NOMO-1 treated with dmso at 0.1 percent for 144 hours (cell line): ENCODE results near the gene POU5F1.
"Not testable (repeated sequence)": the region's sequence is repeated elsewhere in the genome, so short reads cannot be mapped to it uniquely, and the experiment has no call there.

Source experiments
- DNase-seq: peaks from one replicate; lab custom pipeline; 2025; ENCODE audit not compliant: unreplicated experiment; lab: John Stamatoyannopoulos, UW

POU5F1 gene

DNA sequence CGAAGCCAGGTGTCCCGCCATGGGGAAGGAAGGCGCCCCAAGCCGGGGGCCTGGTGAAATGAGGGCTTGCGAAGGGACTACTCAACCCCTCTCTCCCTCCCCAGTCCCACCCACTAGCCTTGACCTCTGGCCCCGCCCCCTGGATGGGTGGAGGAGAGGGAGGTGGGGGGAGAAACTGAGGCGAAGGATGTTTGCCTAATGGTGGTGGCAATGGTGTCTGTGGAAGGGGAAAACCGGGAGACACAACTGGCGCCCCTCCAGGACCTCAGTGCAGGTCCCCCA lies at the start of gene POU5F1:
TSS of gene POU5F1 (minus strand) at position 83 of the 282 bp plus-strand sequence. CDS start at position 21, 62 bp downstream.
- DNase-seq, result no peak

DNA sequence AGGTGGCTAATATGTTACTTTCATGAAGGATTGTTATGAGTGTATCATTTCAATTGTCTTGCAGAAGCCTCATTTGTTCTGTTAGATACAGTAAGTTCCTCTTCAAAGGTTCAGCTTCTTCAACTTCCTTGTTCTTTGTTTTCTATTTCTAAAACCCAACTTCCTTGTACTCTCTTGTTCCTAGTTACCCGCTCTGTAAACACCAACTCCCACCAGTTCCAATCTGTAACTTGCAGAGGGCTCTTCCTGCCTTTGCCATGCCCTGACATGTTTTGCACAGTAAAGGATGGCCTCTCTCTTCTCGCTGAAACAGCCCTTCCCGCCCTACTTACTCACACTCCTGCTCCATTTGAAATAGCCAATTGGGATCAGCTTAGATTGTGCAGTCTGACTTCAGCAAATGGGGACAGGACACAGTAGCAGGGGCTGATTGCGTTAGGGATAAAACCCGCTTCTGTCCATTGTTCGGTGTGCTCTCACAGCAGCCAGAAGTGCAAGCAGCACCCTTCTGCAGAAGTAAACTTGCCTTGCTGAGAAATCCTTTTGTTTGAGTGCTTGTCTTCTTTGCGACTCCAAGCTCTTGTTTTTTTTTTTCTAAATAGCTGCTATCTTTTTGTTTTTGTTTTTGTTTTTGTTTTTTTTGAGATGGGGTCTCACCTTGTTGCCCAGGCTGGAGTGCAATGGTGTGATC lies 45.9 kb upstream of the POU5F1 start:
- DNase-seq, result peak; percentile 45

DNA sequence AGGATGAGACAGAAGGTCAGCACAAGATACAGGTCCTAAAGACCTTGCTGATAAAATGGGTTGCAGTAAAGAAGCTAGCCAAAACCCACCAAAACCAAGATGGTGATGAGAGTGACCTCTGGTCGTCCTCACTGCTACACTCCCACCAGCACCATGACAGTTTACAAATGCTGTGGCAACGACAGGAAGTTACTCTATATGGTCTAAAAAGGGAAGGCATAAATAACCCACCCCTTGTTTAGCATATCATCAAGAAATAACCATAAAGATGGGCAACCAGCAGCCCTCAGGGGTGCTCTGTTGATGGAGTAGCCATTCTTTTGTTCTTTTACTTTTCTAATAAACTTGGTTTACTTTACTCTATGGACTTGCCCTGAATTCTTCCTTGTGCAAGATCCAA lies 44.7 kb upstream of the POU5F1 start:
- peak; percentile 20 for DNase-seq

DNA sequence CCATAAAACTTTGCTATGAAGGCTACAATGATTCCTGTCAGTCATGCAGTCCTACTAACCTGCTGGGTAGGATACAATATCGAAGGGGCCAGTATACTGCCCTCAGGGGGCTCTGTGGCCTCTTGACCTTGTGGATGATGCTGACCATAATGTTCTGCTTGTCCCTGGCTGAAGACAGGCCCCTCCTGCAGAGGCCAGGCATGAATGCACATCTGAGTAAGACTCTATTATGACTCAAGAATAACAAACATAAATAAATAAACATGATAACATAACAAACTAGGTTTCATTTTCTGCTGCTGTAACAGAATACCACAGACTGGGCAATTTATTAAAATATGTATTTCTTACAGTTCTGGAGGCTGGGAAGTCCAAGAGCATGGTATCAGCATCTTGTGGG lies 44.0 kb upstream of the POU5F1 start:
- DNase-seq, result no peak

DNA sequence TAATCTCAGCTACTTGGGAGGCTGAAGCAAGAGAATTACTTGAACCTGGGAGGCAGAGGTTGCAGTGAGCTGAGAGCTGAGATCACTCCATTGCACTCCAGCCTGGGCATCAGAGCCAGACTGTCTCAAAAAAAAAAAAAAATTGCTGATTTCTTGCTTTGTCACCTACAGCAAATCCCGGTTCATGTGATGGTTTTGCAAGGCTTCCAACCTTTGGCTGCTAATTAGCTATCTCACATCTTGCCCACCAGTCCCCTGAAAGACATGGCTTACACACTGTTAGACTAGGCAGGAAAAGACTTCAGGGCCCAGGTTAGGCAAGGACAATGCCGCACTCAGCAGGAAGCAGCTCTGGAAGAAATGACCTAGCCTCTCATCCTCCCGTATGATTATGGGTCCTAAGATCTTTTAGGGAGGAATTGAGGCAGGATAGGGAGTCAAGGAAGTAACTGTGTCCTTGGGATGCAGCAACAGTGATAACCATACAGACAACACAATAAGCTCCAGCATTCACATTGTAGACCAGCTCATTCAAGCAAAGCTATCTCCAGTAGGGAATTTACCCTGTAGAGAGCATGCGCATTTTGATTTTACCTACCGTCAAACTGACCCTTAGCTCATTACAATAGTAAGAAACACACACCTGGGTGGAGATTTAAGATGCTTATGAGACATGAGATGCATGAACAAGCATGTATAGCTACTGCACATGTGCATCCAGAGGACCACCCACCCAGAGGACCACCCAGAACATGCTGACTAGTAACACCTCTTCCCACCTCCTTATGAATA lies 40.5 kb upstream of the POU5F1 start:
- no peak for DNase-seq

- DNase-seq, result no peak
Observed at GRCh38 chr6:31210123-31210522, 39.6 kb upstream of the POU5F1 start.

DNA sequence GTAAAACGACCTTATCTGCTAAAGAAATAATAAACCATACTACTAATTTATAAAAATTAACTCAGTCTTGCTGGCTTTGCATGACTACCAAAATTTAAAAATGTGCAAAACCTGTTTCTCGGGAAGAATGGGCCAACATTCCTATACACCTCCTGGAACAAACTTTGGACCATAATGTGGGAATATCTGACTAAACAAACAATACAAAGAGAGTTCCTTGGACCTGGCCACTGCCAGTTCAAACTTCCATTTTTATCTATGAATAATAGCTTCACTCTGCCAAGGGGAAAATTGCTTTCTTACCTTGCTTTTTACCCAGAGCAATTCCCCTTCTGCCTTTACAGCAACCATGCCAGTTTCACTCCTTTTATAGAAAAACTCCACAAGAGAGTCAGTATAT lies 38.7 kb upstream of the POU5F1 start:
- DNase-seq, result no peak

- DNase-seq, result no peak
Observed at GRCh38 chr6:31208506-31208905, 38.0 kb upstream of the POU5F1 start.

- no peak for DNase-seq
Observed at GRCh38 chr6:31205638-31206037, 35.2 kb upstream of the POU5F1 start.

DNA sequence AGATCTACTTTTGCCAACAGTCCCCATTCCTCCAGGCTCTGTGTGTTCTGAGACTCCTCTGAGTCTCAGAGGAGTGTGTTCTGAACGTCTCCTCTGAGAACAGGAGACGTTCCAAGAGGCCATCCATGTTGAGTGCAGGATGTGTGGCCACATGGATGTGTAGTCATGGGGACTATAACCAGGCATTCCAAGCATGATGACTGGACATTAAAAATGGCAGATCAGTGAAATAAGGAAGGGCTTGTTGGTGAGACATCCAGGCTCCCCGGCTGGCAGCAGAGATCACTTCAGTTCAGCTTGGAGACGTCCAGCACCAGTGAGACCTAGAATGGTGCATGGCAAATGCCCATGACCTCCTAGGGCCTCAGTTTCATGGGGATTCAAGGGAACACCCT lies 34.3 kb upstream of the POU5F1 start:
- DNase-seq, result no peak

DNA sequence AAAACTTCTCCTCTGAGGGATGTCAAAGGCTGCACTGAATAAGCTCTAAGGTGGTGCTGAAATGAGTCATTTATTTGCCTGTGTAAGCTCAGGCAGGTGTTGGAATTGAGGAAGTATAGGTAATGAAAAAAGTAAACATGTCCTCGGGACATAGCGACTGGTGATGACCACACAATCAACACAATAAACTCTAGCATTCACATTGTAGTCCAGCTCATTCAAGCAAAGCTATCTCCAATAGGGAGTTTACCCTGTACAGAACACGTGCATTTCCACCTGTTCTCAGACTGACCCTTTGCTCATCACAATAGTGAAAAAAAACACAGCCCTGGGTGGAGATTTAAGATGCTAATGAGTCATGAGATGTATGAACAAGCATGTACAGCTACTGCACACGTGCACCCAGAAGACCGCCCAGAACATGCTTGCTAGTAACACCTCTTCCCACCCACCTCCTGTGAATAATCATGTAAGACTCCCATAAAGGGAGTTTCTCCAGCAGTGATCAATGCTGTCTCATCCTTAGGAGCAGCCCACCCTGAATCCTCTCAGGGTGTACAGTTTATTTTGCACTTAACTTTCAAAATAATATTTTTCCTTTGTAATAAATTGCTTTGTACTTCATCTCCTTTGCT lies 33.0 kb upstream of the POU5F1 start:
- peak; percentile 54 for DNase-seq

DNA sequence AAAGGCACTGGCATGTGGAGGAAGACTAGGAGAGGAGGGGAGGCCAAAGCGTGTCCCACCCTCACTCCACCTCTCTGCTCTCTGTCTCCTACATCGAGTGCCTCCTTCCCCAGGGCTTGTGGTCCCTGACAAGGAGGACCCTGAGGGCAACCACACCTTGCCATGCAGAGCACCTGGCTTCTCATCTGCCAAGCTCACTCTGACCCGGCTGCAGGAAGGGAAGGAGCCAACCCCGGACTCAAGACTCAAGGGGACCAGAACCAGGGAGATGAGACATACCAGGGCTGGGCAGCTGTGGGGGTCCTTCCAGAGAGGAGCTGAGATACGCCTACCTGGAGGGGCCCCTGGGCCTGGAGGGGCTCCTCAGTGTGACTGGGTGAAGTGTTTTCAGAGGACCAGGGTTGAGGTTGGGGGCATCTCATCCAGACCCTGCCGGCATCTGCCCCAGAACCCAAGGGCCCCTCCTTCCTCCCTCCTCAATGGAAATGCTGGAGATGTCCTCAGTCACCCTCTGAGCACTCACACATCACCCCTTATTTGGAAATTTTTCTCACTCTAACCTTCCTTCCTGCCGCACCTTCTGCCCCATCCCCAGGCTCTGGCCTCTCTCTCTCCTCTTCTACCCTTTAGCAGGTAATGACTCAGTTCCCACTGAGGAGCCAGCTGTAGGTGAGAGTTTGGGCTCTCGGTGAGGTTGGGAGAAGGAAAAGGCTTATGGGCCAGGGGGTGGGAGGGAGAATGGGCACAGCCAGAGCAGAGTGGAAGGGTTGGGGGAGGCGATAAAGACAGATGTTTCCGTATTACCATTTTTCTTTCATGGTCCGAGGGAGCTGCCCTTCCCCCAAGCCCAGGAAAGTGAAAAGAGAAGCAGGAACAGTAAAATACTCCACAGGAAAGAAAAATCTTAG lies 32.0 kb upstream of the POU5F1 start:
- DNase-seq, result no peak

DNA sequence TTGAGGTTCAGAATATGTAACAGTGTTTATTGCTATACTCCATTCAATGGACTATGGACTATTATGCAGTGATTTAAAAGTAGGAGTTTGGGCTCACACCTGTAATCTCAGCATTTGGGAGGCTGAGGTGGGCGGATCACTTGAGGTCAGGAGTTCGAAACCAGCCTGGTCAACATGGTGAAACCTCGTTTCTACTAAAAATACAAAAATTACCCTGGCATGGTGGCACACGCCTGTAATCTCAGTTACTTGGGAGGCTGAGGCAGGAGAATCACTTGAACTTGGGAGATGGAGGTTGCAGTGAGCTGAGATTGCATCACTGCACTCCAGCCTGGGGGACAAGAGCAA lies 28.6 kb upstream of the POU5F1 start:
- DNase-seq, result not testable (repeated sequence)

- DNase-seq, result peak; percentile 91
Observed at GRCh38 chr6:31197559-31198305, 27.2 kb upstream of the POU5F1 start.

DNA sequence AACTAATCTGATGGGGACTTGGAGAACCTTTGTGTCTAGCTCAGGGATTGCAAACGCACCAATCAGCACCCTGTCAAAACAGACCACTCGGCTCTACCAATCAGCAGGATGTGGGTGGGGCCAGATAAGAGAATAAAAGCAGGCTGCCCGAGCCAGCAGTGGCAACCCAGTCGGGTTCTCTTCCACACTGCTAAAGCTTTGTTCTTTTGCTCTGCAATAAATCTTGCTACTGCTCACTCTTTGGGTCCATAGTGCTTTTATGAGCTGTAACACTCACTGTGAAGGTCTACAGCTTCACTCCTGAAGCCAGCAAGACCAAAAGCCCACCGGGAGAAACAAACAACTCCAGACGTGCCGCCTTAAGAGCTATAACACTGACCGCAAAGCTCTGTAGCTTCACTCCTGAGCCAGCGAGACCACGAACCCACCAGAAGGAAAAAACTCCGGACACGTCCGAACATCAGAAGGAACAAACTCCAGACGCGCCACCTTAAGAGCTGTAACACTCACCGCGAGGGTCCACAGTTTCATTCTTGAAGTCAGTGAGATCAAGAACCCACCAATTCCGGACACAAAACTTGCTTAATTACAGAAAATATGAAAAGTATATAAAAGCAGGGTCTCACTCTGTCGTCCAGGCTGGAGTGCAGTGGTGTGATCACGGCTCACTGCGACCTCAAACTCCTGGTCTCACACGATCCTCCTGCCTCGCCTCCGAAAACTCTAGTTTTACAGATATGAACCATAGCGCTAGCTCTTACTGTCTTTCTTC lies 26.0 kb upstream of the POU5F1 start:
- DNase-seq, result not testable (repeated sequence)

DNA sequence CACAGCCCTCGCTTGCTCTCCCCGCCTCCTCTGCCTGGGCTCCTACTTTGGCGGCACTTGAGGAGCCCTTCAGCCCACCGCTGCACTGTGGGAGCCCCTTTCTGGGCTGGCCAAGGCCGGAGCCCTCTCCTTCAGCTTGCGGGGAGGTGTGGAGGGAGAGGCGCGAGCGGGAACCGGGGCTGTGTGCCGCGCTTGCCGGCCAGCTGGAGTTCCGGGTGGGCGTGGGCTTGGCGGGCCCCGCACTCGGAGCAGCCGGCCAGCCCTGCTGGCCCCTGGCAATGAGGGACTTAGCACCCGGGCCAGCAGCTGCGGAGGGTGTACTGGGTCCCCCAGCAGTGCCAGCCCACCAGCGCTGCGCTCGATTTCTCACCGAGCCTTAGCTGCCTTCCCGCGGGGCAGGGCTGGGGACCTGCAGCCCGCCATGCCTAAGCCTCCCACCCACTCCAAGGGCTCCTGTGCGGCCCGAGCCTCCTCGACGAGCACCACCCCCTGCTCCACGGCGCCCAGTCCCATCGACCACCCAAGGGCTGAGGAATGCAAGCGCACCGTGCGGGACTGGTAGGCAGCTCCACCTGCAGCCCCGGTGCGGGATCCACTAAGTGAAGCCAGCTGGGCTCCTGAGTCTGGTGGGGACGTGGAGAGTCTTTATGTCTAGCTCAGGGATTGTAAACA lies 25.0 kb upstream of the POU5F1 start:
- DNase-seq, result not testable (repeated sequence)

DNA sequence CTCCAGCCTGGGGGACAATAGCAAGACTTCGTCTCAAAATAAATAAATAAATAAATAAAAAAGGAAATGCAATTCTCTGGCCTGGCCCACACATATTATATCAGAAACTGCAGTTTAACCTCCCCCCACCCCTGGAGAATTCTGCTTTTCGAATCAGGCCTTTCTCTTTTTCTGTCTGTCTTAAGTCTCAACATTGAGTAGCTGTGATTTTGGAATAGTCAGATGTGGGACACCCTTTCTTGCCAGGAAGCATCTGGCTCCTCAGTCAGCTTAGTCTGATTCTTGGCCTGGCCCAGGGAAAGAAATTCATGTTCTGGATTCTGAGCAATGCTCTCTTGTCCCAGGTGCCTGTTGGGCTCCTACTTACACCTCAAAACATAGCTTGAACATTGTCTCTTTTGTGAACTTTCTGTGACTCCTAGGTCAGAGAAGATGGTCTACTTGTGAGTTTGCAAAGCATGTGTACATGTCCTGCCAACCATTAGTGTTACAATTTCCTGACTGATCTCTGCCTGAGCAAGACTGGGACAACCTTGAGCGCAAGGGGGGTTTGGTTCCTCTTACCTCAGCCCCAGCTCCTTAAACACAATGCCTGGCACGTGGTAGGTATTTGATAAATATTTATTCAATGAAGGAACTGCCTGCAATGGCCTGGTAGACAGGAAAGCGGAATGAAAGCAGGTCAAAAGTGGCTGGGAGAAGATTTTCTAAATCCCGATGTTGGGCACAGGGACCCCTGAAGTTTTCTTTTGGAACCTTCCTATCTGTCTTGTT lies 23.8 kb upstream of the POU5F1 start:
- no peak for DNase-seq

- DNase-seq, result no peak
Observed at GRCh38 chr6:31193206-31193605, 22.7 kb upstream of the POU5F1 start.
